ENCODE measurements around the gene NACC2.

The NACC2 gene

DNA sequence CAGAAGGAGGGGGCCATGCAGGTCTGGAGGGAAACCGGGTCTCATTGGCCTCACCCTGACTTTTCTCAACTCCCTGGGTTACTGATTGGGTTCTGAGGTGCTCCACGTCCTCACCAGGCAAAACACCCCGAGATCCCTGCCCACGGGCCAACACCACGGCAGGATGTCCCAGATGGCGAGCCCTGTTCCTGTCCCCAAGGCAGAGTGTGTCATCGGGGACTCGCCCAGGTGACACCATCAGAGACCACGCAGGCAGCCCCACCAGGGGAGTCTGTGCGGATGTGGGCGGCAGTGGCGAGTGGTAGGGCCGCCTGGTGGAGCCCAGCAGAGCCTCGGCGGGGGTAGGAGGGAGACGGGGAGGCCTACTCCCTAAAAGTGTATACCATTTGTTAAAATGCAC is 74.9 kb downstream of the NACC2 start:
- no peak for DNase-seq

GRCh38 chr9:136019681-136020060 is 75.4 kb downstream of the NACC2 start:
- DNase-seq: no peak

DNA sequence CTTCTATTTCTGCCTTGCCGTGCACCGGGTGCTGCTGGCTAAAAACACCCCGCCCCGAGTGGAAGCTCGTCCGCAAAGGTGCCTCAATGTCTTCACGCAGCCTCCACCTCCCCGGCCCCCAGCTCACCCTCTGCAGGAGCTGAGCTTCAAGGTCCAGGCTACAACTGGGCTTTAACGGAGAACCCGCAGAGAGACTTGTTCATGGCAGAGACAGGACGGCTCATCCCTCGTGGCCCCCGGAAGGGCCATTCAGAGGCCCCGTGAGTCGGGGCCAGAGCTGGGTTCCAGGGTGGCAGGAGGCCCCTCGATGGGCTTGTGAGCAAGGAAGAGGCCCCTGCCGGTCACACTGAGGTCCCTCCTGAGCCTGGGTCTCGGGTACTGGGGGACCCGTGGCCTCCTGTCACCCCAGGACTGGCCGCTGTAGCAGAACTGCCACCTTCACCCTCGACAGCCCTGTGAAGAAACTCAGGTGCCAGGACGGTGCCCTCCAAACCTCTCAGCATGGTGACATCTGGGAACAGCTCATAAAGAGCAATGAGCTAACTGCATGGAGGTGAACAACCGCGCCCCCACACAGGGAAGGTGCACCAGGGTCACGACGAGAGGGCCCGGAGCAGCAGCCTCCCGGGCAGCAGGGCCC is 75.9 kb downstream of the NACC2 start:
- DNase-seq: no peak

- no peak for DNase-seq
Observed at GRCh38 chr9:136018257-136019031, 76.6 kb downstream of the NACC2 start.

- DNase-seq: no peak
Observed at GRCh38 chr9:136017289-136018190, 77.5 kb downstream of the NACC2 start.

GRCh38 chr9:136016572-136017288 is 78.4 kb downstream of the NACC2 start:
- no peak for DNase-seq

DNA sequence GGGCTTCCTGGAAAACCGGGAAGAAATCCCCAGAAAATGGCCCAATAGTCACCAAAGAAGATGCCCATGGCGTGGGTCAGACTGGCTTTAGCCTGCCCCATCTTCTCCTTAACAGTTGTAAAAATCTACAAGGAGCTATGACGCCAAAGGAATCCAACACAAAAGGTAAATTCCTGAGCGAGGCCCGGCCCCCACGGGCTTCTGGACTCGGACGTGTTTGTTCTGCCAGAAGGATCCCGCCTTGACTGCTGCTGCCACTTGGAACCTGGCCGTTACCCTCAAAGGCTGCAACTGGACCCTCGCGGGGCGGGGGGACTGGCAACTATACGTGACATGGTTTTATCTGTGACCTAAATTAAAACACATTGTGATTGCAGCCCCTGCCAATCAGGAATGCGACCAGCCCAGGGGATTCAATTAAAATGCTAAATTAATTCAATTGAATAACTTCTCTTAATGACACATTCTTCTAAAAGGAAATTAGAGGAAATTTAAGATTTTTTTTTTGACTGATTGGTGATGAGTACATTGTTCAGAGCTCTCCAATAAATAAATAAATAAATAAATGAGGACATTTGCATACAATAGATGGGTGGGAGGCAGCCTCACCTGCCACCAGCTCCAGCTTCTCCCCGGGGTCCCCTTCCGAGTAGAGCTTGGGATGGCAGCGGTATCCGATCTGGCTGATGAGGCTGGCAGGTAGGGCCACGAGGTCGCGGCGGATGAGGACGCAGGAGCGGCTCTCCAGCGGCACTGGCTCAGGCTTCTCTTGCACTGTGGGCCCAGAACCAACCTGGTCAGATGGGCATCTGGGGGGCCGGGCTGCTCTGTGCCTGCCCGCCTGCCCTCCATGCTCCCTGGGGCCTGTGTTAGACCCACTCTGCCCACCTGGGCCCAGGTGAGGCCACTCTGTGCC is 79.2 kb downstream of the NACC2 start:
- DNase-seq: no peak

DNA sequence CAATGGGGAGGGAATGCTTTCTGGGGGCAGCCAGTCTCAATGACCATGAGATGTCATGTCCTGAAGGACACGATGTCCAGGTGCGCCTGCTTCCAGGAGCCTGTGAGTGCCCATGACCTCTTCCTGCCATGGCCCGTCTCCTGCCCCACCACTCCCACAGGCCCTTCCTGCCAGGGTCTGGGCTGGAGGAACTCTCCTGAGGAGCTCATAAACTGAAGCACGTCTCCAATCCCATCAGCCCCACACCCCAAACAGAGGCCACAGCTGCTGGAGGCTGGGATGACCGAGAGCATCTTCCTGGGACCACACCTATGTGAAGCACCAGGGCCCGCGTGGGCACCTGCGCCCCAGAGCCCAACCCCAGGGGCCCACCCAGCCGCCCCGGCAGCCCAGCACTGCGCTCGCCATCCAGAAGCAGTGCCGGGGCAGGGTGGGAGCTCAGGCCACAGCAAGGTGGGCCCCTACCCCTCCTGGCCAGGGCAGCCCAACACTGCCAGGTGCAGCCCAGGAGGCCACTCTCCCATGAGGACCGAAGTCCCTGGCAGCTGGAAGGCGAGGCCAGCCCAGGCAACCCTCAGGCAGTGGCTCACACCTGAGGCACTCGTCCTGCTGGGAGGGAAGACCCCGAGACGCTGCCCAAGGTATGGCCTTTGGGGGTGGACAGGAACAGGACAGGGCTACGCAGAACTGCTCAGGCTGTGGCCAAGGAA is 80.0 kb downstream of the NACC2 start:
- DNase-seq: no peak

GRCh38 chr9:136014147-136014923 is 80.8 kb downstream of the NACC2 start:
- no peak for DNase-seq

DNA sequence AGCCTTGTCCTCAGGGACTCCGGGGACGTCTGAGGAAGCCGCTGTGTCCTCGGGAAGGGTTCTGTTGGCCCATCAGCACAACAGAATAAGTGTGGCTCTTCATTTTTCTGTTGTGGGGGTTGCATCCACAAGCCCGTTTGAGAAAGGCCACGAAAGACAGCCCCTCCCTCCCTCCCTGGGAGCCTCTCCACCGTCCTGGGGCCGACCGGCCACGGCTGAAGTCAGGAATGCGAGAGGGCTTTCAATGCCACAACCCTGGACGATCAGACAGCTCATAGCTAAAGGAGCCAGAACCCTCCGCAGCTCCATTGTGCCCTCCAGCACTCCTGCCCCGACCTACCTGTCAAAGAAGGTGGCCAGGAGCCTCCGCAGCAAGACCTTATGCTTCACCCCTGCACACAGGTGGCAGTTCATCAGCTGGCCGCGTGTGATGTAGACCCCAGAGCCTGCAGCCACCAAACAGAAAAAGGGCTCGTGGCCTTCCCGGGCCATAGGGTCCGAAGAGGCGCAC is 81.5 kb downstream of the NACC2 start:
- no peak for DNase-seq

DNA sequence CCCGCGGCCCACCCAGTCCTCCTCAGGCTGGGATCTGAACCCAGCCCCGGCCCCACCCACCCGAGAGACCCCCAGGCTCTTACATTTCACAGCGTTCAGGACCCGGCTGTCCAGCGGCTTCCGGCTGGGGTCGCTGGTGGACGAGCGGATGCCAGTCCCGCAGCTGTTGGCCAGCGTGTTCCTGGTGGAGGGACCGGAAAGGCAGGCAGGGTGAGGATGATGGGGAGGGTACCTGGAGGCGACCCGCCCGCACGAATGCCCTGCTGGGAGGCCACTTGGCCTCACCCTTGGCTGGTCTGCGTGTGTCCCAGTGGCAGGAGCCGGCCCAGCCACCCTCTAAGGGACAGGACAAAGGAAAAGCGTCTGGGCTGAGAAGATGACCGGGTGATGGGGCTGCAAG is 82.0 kb downstream of the NACC2 start:
- DNase-seq: no peak

DNA sequence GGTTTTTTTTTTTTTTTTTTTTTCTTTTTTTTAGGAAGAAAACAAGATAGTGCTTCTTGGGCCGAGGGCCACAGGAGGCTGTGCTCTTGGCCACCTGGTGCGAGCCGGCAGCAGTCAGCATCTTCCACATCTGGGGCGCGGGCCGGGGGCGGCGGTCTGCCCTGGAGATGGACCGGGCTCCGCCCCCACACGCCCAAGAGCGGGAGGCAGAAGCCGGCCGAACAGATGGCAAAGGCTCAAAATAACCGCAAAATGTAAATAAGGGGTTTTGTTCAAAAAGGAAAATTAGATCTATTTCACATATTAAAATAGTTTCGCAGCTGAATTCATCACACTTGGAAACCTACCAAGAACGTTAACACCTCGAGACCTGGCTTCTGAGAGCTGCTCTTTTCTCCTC is 82.4 kb downstream of the NACC2 start:
- no peak for DNase-seq

GRCh38 chr9:136011703-136012496 is 83.2 kb downstream of the NACC2 start:
- DNase-seq: peak; percentile 5

DNA sequence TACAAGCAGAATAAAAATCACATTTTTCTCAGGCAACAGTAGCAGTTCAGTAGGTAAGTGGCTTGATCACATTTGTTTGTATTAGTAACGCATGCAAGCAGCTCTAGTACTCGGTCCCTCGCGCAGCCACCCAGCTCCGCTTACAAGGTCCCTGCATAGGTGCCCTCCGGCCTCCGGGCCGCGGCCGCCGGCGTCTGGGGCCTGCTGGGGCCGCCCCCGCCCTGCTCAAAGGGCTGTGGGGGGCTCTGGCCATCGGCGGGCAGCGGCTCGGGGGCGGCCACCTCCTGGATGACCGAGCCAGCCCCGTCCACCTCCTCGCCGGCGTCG is 83.8 kb downstream of the NACC2 start:
- no peak for DNase-seq

GRCh38 chr9:136010615-136011361 is 84.3 kb downstream of the NACC2 start:
- no peak for DNase-seq

- DNase-seq: no peak
Observed at GRCh38 chr9:136010176-136010575, 84.9 kb downstream of the NACC2 start.

DNA sequence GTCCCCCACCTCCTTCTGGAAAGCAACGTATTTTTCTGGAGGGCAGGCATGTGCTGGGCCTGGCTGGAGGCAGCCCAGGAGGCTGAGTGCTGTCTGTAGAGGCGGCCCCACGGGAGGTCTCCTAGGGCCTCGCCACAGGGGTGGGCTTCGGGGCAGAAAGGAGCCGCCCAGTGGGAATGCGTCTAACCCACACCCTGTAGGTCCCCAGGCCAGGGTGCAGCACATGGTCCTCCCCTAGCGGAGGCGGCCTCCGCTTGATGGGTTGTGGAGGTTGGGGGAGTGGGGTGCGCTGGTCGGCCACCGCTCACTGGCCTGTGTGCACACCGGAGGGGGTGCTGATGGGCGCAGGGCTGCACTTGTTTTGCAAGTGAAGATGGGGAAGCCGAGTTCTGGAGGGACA is 85.6 kb downstream of the NACC2 start:
- DNase-seq: no peak

- no peak for DNase-seq
Observed at GRCh38 chr9:136008693-136008997, 86.4 kb downstream of the NACC2 start.
